ENCODE data around the gene MPPED1.

MPPED1 gene

GRCh38 chr22:43448048-43448447 lies 36.2 kb downstream of the MPPED1 start:
- TF ChIP-seq, protein P1, sequence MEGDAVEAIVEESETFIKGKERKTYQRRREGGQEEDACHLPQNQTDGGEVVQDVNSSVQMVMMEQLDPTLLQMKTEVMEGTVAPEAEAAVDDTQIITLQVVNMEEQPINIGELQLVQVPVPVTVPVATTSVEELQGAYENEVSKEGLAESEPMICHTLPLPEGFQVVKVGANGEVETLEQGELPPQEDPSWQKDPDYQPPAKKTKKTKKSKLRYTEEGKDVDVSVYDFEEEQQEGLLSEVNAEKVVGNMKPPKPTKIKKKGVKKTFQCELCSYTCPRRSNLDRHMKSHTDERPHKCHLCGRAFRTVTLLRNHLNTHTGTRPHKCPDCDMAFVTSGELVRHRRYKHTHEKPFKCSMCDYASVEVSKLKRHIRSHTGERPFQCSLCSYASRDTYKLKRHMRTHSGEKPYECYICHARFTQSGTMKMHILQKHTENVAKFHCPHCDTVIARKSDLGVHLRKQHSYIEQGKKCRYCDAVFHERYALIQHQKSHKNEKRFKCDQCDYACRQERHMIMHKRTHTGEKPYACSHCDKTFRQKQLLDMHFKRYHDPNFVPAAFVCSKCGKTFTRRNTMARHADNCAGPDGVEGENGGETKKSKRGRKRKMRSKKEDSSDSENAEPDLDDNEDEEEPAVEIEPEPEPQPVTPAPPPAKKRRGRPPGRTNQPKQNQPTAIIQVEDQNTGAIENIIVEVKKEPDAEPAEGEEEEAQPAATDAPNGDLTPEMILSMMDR (IDR thresholded peaks at IDR 0.05), result no peak

DNA sequence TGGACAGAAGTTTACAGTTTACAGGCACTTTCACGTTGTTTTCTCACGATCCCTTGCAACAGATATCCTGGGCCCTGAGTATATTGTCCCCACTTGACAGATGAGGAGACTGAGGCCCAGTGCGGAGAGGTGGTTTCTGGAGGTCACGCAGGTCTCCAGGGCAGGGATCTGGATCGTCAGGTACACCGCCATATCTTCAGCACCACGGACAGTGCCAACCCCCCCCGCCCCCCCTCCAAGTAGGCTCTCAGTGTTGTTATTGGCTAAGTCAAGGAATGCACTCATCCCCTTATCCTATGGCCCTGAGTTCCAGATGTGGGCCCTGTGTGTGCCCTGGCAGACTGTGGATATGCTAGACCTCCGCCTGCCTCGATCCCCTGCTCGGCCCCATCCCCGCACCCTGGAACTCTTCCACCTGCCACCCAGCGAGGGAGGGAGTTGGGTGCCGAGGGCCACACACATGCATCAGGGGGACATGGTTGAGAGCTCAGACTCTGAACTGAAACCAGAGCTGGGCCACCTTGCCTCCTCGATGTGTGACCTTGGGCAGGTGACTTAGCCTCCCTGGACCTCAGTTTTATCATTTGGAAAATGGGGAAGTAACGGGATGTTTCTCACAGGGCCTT lies 37.5 kb downstream of the MPPED1 start:
- TF ChIP-seq, protein P1 (IDR thresholded peaks at IDR 0.05), result no peak

DNA sequence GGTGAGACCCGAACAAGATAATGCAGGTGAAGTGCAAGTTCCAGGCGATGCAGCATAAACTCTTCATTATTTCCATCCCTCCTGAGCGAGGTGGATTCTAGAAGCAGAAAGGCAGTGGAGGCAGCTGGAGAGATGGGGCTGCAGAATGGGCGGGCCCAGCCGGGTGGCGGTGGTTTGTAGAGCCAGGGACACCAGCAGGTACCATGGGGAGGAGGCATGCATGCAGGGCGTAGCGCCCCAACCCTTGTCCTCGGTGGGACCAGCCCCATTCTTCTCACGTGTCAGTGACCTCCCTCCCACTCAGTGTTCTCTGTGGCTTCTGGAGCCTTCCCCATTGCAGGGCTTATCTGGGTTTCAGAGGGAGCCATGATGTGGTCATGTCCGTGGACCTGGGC lies 38.0 kb downstream of the MPPED1 start:
- TF ChIP-seq, protein P1 (IDR thresholded peaks at IDR 0.05), result no peak

GRCh38 chr22:43451371-43452050 lies 39.7 kb downstream of the MPPED1 start:
- TF ChIP-seq, protein P1 (IDR thresholded peaks at IDR 0.05), result no peak

GRCh38 chr22:43455846-43456245 lies 44.0 kb downstream of the MPPED1 start:
- TF ChIP-seq, protein P1 (IDR thresholded peaks at IDR 0.05), result no peak

GRCh38 chr22:43457002-43457401 lies 45.2 kb downstream of the MPPED1 start:
- TF ChIP-seq, protein P1 (IDR thresholded peaks at IDR 0.05), result no peak

- TF ChIP-seq, protein P1 (IDR thresholded peaks at IDR 0.05), result no peak
Measured at GRCh38 chr22:43462701-43463100, 50.9 kb downstream of the MPPED1 start.

All from LNCAP (cell line).